ENCODE results near the gene PET117. TPM values are rescaled to one million over a fixed set of nuclear protein-coding genes. Genes with fewer than 3 reads are reported as not detected.
"Not testable (repeated sequence)": the region's sequence is repeated elsewhere in the genome, so short reads cannot be mapped to it uniquely, and the experiment has no call there.

Gene PET117
- total RNA-seq, 2 donors from 2014 or later, result 9.1 to 13.2 TPM

DNA sequence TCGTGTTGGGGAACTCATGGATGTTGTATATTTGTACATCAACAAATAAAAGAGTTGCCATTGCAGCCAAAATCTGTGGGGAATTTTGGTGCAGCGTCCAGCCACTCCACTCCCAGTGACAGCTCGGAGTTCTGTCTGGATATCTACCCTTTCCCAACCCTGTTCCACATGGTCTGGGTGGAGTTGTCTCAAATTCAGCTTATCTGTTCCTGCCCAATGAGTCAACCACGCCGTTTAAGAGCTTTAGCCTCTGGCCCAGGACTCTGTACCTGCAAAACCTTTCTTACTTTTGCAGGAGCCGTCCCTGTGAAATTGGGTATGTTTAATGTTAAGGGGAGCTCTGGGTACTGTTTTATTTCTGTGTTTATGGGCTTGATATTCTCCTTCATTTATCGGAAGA lies 46.0 kb upstream of the PET117 start:
- Histone ChIP-seq H3K36me3 (replicated peaks in 1 of 2; ENCODE audit: insufficient read depth in 1 of 2, low read depth in 2 of 2) (no peaks in the 10 kb centered on the region), H3K4me1 (no peaks in the 10 kb centered on the region), H3K27ac (no peak overlapping the region), H3K27me3 (no peaks in the 10 kb centered on the region), H3K9me3 (no peaks in the 10 kb centered on the region), H3K4me3 (no peak overlapping the region)
- ATAC-seq (no peak), DNase-seq (no peak)
- intact Hi-C loops (cut with DNase I), result no loop called here
- TF ChIP-seq, protein P1, sequence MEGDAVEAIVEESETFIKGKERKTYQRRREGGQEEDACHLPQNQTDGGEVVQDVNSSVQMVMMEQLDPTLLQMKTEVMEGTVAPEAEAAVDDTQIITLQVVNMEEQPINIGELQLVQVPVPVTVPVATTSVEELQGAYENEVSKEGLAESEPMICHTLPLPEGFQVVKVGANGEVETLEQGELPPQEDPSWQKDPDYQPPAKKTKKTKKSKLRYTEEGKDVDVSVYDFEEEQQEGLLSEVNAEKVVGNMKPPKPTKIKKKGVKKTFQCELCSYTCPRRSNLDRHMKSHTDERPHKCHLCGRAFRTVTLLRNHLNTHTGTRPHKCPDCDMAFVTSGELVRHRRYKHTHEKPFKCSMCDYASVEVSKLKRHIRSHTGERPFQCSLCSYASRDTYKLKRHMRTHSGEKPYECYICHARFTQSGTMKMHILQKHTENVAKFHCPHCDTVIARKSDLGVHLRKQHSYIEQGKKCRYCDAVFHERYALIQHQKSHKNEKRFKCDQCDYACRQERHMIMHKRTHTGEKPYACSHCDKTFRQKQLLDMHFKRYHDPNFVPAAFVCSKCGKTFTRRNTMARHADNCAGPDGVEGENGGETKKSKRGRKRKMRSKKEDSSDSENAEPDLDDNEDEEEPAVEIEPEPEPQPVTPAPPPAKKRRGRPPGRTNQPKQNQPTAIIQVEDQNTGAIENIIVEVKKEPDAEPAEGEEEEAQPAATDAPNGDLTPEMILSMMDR (IDR thresholded peaks at IDR 0.05), result no peak
- TF ChIP-seq POLR2A (IDR thresholded peaks at IDR 0.05), result no peak
- WGBS, 2 donors, result 52 to 63% methylated on average over 7 of the region's 7 CpGs

DNA sequence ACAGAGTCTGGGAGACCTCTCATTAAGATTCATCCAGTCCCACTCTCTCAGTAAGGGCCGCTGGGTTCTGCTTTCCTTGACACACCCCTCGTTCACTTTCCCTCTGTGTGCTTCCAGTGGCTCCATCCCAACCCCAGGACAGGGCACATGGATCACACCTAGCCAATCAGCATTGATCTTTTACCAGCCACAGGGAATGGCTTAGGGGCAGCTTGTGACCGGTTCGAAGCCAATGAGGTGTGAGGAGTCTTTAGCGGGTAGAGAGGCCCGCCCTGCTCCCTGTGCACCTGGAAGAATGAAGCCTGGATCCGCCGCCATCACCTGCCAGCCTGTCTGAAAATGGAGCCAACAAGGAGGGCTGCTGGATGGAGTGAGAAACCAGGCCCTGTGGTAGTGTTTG lies 44.8 kb upstream of the PET117 start:
- DNase-seq (no peak), ATAC-seq (no peak)
- intact Hi-C loops (cut with DNase I), result no loop called here
- Histone ChIP-seq H3K27ac (no peak overlapping the region), H3K4me3 (no peak overlapping the region), H3K4me1 (no peaks in the 10 kb centered on the region), H3K36me3 (replicated peaks in 1 of 2; ENCODE audit: insufficient read depth in 1 of 2, low read depth in 2 of 2) (no peaks in the 10 kb centered on the region), H3K9me3 (no peaks in the 10 kb centered on the region), H3K27me3 (no peaks in the 10 kb centered on the region)
- TF ChIP-seq, protein P1 (IDR thresholded peaks at IDR 0.05), result no peak
- no peak for TF ChIP-seq POLR2A (IDR thresholded peaks at IDR 0.05)
- 82 to 87% methylated on average over 8 of the region's 8 CpGs for WGBS, 2 donors

DNA sequence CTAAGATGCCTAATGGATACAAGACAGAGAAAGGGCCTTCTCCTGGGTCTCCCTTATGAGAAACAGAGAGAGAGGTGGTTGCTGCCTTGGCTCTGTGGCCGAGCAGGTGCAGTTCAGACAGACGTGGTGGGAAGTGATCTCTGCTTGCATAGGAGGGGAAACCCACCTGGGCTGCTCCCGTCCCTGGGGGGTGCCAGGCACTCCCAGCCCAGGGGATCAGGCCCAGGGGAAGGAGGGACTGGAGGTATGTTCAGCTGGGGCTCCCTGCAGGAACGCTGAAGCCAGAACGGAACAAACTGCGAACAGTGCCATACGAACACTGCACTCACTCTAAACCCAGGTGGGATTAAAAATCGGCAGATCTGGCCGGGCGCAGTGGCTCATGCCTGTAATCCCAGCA lies 44.3 kb upstream of the PET117 start:
- Histone ChIP-seq H3K27ac (no peak overlapping the region), H3K9me3 (no peaks in the 10 kb centered on the region), H3K4me3 (no peak overlapping the region), H3K27me3 (no peaks in the 10 kb centered on the region), H3K36me3 (replicated peaks in 1 of 2; ENCODE audit: insufficient read depth in 1 of 2, low read depth in 2 of 2) (no peaks in the 10 kb centered on the region), H3K4me1 (no peaks in the 10 kb centered on the region)
- WGBS, 2 donors, result 55 to 75% methylated on average over 6 to 10 of the region's 10 CpGs
- TF ChIP-seq POLR2A (IDR thresholded peaks at IDR 0.05), result no peak
- TF ChIP-seq, protein P1 (IDR thresholded peaks at IDR 0.05), result no peak
- DNase-seq (no peak), ATAC-seq (no peak)
- intact Hi-C loops (cut with DNase I), result no loop called here

DNA sequence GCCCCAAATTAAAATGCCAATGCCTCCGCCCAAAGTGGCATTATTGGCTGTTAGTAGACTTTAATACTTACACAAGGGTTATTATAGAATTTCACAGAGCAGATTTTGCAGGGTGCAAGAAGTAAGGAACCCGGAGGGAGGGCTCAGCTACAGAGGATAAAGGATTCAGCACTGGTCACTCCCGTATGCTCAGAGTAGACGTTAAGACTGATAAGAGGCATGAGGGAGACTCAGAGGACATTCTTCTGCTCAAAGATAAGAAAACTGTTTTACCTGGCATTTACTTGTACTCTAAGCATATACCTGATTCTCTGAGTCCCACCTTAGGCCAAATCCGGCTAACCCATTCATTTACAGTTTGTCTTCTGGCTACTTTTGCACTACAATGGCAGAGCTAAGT lies 43.5 kb upstream of the PET117 start:
- ATAC-seq (no peak), DNase-seq (no peak)
- Histone ChIP-seq H3K4me1 (no peaks in the 10 kb centered on the region), H3K36me3 (replicated peaks in 1 of 2; ENCODE audit: insufficient read depth in 1 of 2, low read depth in 2 of 2) (no peaks in the 10 kb centered on the region), H3K4me3 (no peak overlapping the region), H3K27me3 (no peaks in the 10 kb centered on the region), H3K9me3 (no peaks in the 10 kb centered on the region), H3K27ac (no peak overlapping the region)
- TF ChIP-seq, protein P1 (IDR thresholded peaks at IDR 0.05), result no peak
- no peak for TF ChIP-seq POLR2A (IDR thresholded peaks at IDR 0.05)
- WGBS, 2 donors, result 65 to 71% methylated on average over 5 of the region's 5 CpGs
- intact Hi-C loops (cut with DNase I), result no loop called here

DNA sequence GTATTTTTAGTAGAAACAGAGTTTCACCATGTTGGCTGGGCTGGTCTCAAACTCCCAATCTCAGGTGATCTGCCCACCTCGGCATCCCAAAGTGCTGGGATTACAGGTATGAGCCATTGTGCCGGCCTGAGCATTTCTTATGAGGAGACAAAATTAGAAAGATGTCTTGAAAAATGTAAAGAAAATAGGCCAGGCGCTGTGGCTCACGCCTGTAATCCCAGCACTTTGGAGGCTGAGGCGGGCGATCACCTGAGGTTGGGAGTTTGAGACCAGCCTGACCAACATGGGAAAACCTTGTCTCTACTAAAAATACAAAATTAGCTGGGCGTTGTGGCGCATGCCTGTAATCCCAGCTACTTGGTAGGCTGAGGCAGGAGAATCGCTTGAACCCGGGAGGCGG lies 37.1 kb upstream of the PET117 start:
- H3K36me3 ChIP-seq (replicated peaks in 1 of 2; ENCODE audit: insufficient read depth in 1 of 2, low read depth in 2 of 2); intact Hi-C loops (cut with DNase I); H3K4me3 ChIP-seq; H3K9me3 ChIP-seq; H3K4me1 ChIP-seq; H3K27me3 ChIP-seq; ATAC-seq; H3K27ac ChIP-seq; DNase-seq: not testable (repeated sequence)
- 86 to 92% methylated on average over 11 of the region's 11 CpGs for WGBS, 2 donors
